Measurements from ENCODE around the gene TWIST1.

Gene TWIST1

GRCh38 chr7:19107356-19108146 lies 9.9 kb downstream of the TWIST1 start:
- in situ Hi-C loops (cut with HindIII; ENCODE audit: low sequenced_read_pairs), result no loop called here
- TF ChIP-seq, protein P1, sequence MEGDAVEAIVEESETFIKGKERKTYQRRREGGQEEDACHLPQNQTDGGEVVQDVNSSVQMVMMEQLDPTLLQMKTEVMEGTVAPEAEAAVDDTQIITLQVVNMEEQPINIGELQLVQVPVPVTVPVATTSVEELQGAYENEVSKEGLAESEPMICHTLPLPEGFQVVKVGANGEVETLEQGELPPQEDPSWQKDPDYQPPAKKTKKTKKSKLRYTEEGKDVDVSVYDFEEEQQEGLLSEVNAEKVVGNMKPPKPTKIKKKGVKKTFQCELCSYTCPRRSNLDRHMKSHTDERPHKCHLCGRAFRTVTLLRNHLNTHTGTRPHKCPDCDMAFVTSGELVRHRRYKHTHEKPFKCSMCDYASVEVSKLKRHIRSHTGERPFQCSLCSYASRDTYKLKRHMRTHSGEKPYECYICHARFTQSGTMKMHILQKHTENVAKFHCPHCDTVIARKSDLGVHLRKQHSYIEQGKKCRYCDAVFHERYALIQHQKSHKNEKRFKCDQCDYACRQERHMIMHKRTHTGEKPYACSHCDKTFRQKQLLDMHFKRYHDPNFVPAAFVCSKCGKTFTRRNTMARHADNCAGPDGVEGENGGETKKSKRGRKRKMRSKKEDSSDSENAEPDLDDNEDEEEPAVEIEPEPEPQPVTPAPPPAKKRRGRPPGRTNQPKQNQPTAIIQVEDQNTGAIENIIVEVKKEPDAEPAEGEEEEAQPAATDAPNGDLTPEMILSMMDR (IDR thresholded peaks at IDR 0.05; ENCODE audit: low read depth, low read length), result no peak
- peak; percentile 82 for DNase-seq (ENCODE audit: low read depth, low spot score)
- H3K4me3 ChIP-seq (ENCODE audit: low read depth, low read length), result peak overlapping the region; percentile 49

DNA sequence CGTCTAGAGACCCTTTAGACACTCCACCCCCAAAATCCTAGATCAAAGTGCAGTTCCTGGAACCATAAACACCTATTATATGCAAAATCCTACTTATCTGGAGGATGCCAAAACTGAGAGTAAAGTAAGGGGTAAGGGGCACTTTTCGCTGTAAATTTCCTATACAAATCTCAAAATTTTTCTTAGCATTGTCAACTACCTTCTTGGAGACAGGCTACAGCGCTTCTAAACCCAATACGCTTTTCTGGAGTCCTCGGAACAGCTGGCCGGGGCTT lies 10.4 kb downstream of the TWIST1 start:
- no peak for DNase-seq (ENCODE audit: low read depth, low spot score)
- TF ChIP-seq, protein P1 (IDR thresholded peaks at IDR 0.05; ENCODE audit: low read depth, low read length), result no peak
- in situ Hi-C loops (cut with HindIII; ENCODE audit: low sequenced_read_pairs), result no loop called here
- peak overlapping the region; percentile 49 for H3K4me3 ChIP-seq (ENCODE audit: low read depth, low read length)

DNA sequence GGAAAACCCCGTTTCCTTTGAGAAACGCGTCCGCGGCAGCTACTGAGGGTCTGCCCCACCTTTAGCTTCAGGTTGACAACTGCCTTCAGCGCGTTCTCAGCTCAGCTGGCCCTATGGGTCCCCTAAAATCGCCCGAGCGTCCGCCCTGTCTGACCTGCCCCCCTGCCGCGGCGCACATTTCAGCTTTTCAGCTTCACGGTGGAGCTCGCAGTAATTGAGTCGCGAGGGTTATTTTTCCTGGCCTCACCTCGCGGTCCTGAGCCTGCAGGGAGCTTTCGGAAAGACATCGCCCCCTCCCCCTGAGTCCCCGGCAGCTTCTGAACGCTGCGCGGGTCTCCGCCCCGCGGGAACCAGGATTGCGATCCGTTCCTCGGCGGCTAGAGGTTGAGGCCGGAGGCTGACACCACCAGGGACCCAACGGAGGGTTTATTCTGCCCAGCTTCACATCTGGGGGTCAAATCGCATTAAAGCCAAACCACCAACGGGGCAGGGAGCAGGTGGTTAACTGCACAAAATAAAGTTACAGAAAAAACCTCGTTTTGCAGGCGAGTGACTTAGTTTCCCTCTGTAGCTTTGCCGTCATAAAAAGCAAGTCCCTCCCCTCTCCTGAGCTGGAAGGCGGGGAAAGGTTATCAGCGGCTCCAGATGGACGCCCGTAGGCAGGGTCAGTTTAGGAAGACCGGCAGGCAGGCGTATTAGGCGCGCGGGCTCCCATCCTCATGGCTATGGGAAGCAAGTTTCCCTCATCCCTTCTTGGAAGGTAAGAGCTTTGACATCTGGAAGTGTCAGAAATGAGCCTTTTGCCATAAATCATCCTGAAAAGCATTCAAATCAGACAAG lies 11.0 kb downstream of the TWIST1 start:
- in situ Hi-C loops (cut with HindIII; ENCODE audit: low sequenced_read_pairs), result no loop called here
- H3K4me3 ChIP-seq (ENCODE audit: low read depth, low read length), result peak overlapping the region; percentile 49
- TF ChIP-seq, protein P1 (IDR thresholded peaks at IDR 0.05; ENCODE audit: low read depth, low read length), result no peak
- DNase-seq (ENCODE audit: low read depth, low spot score), result peak; percentile 41

- TF ChIP-seq, protein P1 (IDR thresholded peaks at IDR 0.05; ENCODE audit: low read depth, low read length), result no peak
- H3K4me3 ChIP-seq (ENCODE audit: low read depth, low read length), result no peak overlapping the region
- in situ Hi-C loops (cut with HindIII; ENCODE audit: low sequenced_read_pairs), result no loop called here
- no peak for DNase-seq (ENCODE audit: low read depth, low spot score)
Observed at GRCh38 chr7:19105546-19105945, 11.9 kb downstream of the TWIST1 start.

DNA sequence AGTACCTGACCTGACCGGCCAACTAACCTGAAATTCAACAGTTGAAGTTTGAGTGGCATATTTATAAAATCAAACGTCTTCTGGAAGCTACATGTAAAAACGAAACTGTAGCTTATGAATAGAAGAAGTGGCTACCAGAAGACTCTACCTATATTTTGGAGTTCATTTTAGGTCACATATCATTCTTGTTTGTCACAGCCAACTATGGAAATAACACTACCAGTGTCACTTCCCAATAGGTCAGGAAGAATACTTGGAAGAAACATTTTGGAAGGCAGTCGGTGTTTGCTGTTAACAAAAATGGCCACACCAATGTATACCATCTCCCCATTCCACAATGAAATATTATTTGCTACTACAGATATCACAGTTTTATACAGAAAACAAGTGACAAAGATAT lies 12.6 kb downstream of the TWIST1 start:
- no peak overlapping the region for H3K4me3 ChIP-seq (ENCODE audit: low read depth, low read length)
- TF ChIP-seq, protein P1 (IDR thresholded peaks at IDR 0.05; ENCODE audit: low read depth, low read length), result no peak
- in situ Hi-C loops (cut with HindIII; ENCODE audit: low sequenced_read_pairs), result no loop called here
- DNase-seq (ENCODE audit: low read depth, low spot score), result no peak

- no peak for DNase-seq (ENCODE audit: low read depth, low spot score)
- in situ Hi-C loops (cut with HindIII; ENCODE audit: low sequenced_read_pairs), result no loop called here
- TF ChIP-seq, protein P1 (IDR thresholded peaks at IDR 0.05; ENCODE audit: low read depth, low read length), result no peak
- no peak overlapping the region for H3K4me3 ChIP-seq (ENCODE audit: low read depth, low read length)
Observed at GRCh38 chr7:19102884-19103283, 14.6 kb downstream of the TWIST1 start.
